Epithelial cell of esophagus (primary cell): Measurements from ENCODE around the gene DNAH9.

ENCODE experiments used
- DNase-seq: peaks from one replicate; pipeline ENCODE4 v3.0.0; 2010; ENCODE audit warnings: low read depth
- H3K4me3 ChIP-seq: 2 replicates; pipeline ENCODE4 v1.5.1; 2011; ENCODE audit warnings: mild to moderate bottlenecking, low read length, control low read depth
- CTCF ChIP-seq: IDR thresholded peaks from 2 replicates; pipeline ENCODE4 v1.5.1; 2011; ENCODE audit warnings: low read depth, mild to moderate bottlenecking, low read length, control low read depth, inconsistent platforms; ENCODE audit not compliant: insufficient read depth; ENCODE audit errors: missing control alignments

Gene DNAH9

GRCh38 chr17:11885051-11885450, 286.8 kb downstream of the DNAH9 start:
- no peak for TF ChIP-seq CTCF
- no peak for DNase-seq
- no peak overlapping the region for H3K4me3 ChIP-seq

GRCh38 chr17:11889266-11889665, 291.0 kb downstream of the DNAH9 start:
- H3K4me3 ChIP-seq = no peak overlapping the region
- TF ChIP-seq CTCF = no peak
- DNase-seq = no peak

GRCh38 chr17:11893862-11894261, 295.6 kb downstream of the DNAH9 start:
- no peak for DNase-seq
- no peak for TF ChIP-seq CTCF
- H3K4me3 ChIP-seq = no peak overlapping the region

- H3K4me3 ChIP-seq = no peak overlapping the region
- TF ChIP-seq CTCF = no peak
- DNase-seq = no peak
Observed at GRCh38 chr17:11896199-11896598, 297.9 kb downstream of the DNAH9 start.

GRCh38 chr17:11898526-11899235, 300.4 kb downstream of the DNAH9 start:
- H3K4me3 ChIP-seq = no peak overlapping the region
- no peak for DNase-seq
- TF ChIP-seq CTCF = no peak

- H3K4me3 ChIP-seq = no peak overlapping the region
- DNase-seq = peak; percentile 6
- peak; percentile 14 for TF ChIP-seq CTCF
Observed at GRCh38 chr17:11899537-11899942, 301.3 kb downstream of the DNAH9 start.

- no peak overlapping the region for H3K4me3 ChIP-seq
- no peak for DNase-seq
- no peak for TF ChIP-seq CTCF
Observed at GRCh38 chr17:11900041-11900476, 301.8 kb downstream of the DNAH9 start.
